ENCODE data around the gene NDUFV1.
"Not testable (repeated sequence)": the region's sequence is repeated elsewhere in the genome, so short reads cannot be mapped to it uniquely, and the experiment has no call there.

Gene NDUFV1
- long read RNA-seq, donor 1, transcript NDUFV1-228 (2 exons, 573 nt) = minor isoform, 8 of 144 reads
- long read RNA-seq, donor 1, transcript NDUFV1-201 (10 exons, 1,596 nt) = major isoform, 54 of 144 reads
- long read RNA-seq, donor 1, partial matches to known transcripts = 70 of 144 reads
- long read RNA-seq, donor 1, other reads (novel, unspliced or antisense) = 0 of 144 reads
- long read RNA-seq, donor 2, transcript NDUFV1-201 (10 exons, 1,596 nt) = major isoform, 24 of 74 reads
- long read RNA-seq, donor 2, partial matches to known transcripts = 41 of 74 reads
- long read RNA-seq, donor 2, other reads (novel, unspliced or antisense) = 0 of 74 reads
- long read RNA-seq, donor 3, transcript NDUFV1-228 (2 exons, 573 nt) = minor isoform, 5 of 78 reads
- long read RNA-seq, donor 3, transcript NDUFV1-201 (10 exons, 1,596 nt) = major isoform, 22 of 78 reads
- long read RNA-seq, donor 3, partial matches to known transcripts = 45 of 78 reads
- long read RNA-seq, donor 3, other reads (novel, unspliced or antisense) = 0 of 78 reads
- long read RNA-seq, donor 4, transcript NDUFV1-228 (2 exons, 573 nt) = minor isoform, 10 of 128 reads
- long read RNA-seq, donor 4, transcript NDUFV1-201 (10 exons, 1,596 nt) = major isoform, 46 of 128 reads
- long read RNA-seq, donor 4, partial matches to known transcripts = 63 of 128 reads
- long read RNA-seq, donor 4, other reads (novel, unspliced or antisense) = 5 of 128 reads
- long read RNA-seq, donor 5, transcript NDUFV1-201 (10 exons, 1,596 nt) = major isoform, 53 of 142 reads
- long read RNA-seq, donor 5, transcript NDUFV1-228 (2 exons, 573 nt) = minor isoform, 6 of 142 reads
- long read RNA-seq, donor 5, partial matches to known transcripts = 72 of 142 reads
- long read RNA-seq, donor 5, other reads (novel, unspliced or antisense) = 7 of 142 reads
- long read RNA-seq, donor 6, transcript NDUFV1-228 (2 exons, 573 nt) = minor isoform, 7 of 111 reads
- long read RNA-seq, donor 6, transcript NDUFV1-220 (3 exons, 736 nt) = minor isoform, 6 of 111 reads
- long read RNA-seq, donor 6, transcript NDUFV1-201 (10 exons, 1,596 nt) = major isoform, 34 of 111 reads
- long read RNA-seq, donor 6, partial matches to known transcripts = 53 of 111 reads
- long read RNA-seq, donor 6, other reads (novel, unspliced or antisense) = 6 of 111 reads
- long read RNA-seq, donor 7, transcript NDUFV1-220 (3 exons, 736 nt) = minor isoform, 7 of 186 reads
- long read RNA-seq, donor 7, transcript NDUFV1-228 (2 exons, 573 nt) = minor isoform, 11 of 186 reads
- long read RNA-seq, donor 7, transcript NDUFV1-201 (10 exons, 1,596 nt) = major isoform, 53 of 186 reads
- long read RNA-seq, donor 7, partial matches to known transcripts = 99 of 186 reads
- long read RNA-seq, donor 7, other reads (novel, unspliced or antisense) = 5 of 186 reads
- long read RNA-seq, donor 8, transcript NDUFV1-201 (10 exons, 1,596 nt) = major isoform, 49 of 119 reads
- long read RNA-seq, donor 8, transcript NDUFV1-228 (2 exons, 573 nt) = minor isoform, 8 of 119 reads
- long read RNA-seq, donor 8, partial matches to known transcripts = 47 of 119 reads
- long read RNA-seq, donor 8, other reads (novel, unspliced or antisense) = 7 of 119 reads

DNA sequence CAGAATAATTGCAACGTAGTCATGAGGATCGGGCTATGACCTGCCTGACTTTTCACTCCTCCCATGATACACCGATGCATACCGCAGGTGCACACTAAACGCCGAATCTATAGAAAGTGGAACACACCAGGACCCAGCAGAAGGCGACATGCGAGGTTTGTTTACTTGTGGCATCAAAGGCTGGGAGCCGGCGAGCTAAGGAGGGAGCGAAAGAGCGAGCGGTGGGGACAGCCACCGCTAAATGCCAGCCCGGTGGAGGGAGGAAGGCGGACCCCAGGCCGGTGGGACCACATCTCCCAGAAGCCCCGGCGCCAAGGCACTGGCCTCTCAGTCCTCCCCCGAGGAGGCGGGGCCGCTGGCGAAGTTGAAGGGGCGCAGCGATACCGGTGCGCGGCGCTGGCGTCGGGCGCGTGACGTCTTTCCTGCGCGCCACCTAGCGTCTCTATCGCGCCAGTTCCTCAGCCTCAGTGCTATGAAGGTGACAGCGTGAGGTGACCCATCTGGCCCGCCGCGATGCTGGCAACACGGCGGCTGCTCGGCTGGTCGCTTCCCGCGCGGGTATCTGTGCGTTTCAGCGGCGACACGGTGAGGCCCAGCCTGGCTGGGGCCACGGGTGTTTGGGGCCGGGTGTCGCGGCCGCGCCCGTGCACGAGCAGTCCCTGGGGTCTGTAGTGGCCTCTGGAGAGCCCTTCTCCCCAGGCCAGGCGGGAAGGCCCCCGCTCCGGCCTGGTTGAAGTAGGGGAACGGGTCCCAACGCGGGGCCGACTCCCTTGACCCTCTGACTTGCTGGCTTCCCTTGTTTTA, at the start of gene NDUFV1:
TSS of gene NDUFV1 (plus strand) at position 445 of the 804 bp plus-strand sequence. CDS start at position 514, 69 bp downstream.
- peak; percentile 87 for DNase-seq

DNA sequence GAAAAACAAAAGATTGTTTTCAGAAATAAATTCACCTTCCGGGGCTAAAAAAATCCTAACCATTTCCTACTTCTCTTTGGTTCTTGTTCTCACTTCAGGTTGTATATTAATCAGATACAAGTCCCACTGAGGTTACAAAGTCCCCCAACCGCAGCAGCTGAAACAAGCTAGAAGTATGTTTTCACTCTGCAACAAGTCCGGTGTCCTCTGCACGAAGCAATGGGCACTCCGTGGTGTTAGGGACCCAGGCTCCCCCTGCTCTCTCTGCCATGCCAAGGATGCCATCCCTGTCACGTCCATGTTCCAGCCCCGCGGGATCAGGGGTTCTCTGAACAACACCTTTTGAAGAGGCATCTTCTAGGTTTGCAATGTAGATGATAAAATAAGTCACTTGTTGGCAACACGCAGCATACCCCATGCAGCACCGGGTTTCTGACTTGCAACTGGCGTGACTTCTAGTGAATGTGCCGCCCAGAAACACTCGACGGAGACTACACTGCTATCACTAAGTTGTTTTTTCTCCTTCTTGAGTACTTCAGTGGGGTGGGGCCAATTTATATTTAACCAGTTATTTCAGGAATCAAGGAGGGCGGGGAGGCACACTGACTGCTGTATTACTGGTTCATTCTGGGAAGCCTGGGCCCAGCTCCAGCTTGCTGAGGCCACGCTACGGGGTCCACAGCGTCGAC, 48.5 kb upstream of the NDUFV1 start:
- DNase-seq = peak; percentile 38

DNA sequence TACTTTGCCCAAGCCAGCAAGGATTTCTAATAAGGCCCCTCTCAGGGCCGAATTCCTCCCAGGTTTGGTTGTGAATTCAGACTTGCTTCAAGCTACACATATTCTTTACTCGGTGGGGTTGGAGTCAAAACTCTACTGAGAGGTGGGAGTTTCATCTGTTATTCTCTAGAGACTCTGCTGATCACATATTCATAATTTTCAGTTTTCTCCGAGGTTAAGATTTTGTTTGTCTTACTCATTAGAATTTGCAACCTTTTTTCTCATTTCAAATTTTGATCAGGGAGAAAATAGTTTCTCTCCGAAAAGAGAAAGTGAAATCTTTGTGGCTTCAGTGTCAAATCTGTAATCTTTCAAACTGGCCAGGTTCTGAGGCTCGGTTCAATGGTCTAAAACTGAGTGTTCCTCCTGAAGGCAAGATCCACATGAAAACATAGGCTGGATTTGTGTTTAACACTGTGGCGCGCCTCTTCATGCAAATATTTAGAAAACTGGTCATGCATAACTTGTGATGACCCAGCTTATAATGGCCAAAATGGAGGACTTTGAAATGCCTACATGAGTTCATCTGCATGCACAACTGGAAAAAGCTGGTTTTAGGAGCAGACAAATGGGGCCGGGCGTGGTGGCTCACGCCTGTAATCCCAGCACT, 44.6 kb upstream of the NDUFV1 start:
- DNase-seq = no peak

DNA sequence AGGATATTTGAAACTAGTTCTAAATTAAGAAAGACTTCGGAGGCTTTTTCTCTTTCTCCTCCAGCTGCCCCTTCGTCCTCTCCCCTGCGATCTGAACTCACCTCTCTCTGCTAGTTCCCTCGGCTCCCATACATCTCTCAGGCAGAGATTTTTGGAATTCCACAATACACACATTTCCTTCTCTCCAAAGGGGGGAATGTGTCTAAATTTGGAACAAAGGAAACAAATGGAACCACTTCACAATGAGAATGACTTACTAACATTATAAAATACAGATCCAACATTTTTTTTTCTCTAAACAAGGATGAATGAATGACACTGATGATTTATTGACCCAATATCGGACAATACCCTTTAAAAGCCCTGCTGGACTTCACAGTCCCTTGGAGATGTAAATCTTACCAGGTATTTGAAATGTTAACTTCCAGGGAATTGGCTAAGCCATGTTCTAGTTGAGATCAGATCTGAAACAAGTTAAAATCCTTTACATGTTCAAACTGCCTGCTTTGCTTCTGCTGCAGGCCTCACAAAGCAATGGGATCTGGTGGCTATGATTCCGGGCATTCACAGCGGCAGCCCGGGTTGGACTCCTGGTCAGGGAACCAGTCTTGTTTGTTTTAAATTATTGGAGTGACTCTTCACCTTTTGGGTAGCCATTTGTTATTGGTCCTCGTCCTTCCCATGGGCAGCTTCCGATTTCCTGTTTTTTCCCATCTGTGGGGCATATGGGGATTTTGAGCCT, 43.6 kb upstream of the NDUFV1 start:
- no peak for DNase-seq

DNA sequence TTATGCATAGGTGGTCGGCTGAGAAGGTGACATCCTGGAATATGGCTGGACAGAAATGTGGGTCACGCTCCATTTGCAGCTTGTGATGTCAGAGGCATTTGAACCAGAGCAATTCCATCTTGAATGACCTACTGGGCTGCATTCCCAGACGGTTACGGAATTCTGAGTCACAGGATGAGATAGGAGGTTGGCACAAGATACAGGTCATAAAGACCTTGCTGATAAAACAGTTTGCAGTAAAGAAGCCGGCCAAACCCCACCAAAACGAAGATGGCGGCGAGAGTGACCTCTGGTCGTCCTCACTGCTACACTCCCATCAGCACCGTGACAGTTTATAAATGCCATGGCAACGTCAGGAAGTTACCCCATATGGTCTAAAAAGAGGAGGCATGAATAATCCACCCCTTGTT, 43.0 kb upstream of the NDUFV1 start:
- not testable (repeated sequence) for DNase-seq

- DNase-seq = no peak
These were observed 42.5 kb upstream of the NDUFV1 start for GRCh38 chr11:67564230-67564629.

DNA sequence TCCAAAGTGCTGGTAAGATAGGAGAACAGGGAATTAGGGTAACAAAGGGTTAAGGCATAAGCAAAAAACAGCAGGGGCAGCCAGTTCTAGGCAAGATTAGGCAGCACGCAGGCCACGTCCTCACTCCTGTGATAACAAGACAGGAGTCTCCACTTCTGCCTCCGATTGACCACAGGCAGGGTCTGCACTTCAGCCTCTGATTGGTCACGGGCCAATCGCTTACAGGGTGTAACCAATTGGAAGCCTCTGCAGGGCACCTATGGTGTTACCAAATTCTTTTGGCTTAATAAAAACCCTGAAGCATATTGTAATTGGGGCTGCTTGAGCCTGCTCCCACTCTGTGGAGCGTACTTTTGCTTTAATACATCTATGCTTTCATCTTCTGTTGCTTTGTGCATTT, 35.3 kb upstream of the NDUFV1 start:
- no peak for DNase-seq

DNA sequence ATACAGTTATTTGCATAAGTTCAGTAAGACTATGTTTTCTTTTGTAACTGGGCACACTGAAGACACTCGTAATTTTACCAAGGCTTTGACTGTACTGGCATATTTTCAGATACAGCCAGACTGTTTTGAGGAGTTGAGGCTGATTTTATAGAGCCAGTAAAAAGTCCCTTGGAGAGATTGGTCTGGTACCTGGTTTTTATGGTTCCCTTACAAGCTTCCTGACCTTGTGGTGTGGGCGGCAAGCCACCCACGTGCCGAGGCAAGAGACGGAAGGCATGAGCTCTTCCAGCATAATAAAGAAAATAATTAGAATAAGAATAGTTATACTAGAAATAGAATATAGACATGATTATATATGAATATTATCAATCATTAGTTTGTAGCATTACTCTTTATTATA, 34.4 kb upstream of the NDUFV1 start:
- DNase-seq = no peak

- DNase-seq = peak; percentile 46
These were observed 33.9 kb upstream of the NDUFV1 start for GRCh38 chr11:67572747-67573419.

DNA sequence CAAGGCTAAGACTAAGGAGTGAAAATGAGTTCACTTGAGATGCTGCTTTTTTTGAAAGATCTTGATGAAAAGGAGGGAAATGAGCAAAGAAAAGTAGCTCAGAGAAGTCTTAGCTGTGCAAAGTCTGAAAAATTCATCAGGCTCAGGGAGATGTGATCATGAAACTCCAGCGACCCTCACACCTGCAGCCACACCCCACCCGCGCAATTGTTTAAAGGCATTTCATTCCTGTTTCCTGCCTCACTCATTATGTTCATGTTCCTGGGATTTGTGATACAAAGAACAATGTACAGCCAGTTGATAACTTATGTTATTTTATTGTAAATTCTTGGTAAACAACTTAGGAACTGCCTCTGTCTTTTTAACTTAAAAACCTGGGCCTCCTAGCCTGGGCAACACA, 31.8 kb upstream of the NDUFV1 start:
- DNase-seq = no peak

DNA sequence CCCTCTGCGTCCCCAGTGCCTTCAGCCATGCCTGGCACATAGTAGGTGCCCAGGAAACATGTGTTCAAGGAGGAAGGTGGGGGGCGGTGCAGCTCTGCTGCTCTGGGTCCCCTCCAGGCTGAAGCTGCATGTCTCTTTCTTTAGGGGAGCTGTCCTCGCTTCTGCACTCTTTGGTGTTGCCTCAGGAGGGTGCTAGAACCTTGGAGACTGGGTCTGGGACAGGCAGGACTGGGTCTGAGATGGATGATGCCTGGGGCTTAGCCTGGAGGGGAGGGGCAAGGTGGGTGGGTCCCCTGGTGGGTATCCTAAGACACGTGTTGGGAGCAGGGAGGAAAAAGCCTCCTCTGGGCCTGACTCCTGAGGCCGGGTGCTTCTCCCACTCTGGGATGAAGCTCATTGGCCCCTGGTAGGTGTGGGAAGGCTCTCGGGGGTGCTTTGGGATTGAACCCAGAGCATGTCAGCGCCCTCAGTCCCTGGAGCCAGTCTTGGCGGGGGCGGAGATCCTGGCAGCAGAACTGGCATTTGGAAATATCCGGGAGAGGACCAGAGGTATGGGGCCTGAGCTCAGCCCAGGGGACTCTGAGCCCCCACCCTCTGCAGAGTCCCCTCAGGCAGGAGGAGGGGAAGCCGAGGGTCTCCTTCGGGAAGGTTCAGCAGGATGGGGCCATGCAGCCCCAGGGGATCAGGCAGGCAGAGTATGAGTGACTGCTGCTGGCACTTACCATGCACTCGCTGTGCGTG, 29.8 kb upstream of the NDUFV1 start:
- no peak for DNase-seq

DNA sequence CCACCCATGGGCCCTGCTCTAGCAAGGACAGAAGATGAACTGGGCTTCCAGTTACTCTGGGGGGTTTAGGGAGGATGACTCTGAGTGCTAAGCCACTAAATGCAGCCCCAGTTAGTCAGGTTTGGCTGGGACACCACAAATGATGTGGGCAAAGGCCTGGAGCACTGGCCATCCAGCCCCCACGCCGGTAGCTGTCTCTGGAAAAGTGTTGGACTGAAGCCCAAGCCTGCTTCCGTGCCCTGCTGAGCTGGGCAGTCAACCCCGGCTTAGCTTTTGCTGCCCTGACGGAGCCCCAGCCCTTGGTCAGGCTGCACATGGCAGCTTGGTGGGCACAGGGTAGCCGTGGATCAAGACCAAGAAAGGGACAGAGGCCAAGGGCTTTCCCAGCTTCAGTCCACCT, 28.8 kb upstream of the NDUFV1 start:
- DNase-seq = no peak

GRCh38 chr11:67581469-67581868, 25.3 kb upstream of the NDUFV1 start:
- DNase-seq = peak; percentile 43

DNA sequence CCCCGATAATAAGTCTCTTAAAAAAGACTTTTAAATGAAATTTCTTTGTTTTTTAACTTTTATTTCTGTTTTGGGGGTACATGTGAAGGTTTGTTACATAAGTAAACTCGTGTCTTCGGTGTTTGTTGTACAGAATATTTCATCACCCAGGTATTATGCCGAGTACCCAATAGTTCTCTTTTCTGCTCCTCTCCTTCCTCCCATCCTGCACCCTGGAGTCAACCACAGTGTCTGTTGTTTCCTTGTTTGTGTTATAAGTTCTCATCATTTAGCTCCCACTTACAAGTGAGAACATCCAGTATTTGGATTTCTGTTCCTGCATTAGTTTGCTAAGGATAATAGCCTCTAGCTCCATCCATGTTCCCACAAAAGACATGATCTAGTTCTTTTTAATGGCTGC, 24.7 kb upstream of the NDUFV1 start:
- no peak for DNase-seq

DNA sequence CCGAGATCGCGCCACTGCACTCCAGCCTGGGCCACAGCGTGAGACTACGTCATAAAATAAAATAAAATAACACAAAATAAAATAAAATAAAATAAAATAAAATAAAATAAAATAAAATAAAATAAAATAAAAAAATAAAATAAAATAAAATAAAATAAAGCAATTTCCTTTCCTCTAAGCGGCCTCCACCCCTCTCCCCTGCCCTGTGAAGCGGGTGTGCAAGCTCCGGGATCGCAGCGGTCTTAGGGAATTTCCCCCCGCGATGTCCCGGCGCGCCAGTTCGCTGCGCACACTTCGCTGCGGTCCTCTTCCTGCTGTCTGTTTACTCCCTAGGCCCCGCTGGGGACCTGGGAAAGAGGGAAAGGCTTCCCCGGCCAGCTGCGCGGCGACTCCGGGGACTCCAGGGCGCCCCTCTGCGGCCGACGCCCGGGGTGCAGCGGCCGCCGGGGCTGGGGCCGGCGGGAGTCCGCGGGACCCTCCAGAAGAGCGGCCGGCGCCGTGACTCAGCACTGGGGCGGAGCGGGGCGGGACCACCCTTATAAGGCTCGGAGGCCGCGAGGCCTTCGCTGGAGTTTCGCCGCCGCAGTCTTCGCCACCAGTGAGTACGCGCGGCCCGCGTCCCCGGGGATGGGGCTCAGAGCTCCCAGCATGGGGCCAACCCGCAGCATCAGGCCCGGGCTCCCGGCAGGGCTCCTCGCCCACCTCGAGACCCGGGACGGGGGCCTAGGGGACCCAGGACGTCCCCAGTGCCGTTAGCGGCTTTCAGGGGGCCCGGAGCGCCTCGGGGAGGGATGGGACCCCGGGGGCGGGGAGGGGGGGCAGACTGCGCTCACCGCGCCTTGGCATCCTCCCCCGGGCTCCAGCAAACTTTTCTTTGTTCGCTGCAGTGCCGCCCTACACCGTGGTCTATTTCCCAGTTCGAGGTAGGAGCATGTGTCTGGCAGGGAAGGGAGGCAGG, 23.2 kb upstream of the NDUFV1 start, which contains the start of gene GSTP1:
TSS of gene GSTP1 (plus strand) at position 566 of the 958 bp plus-strand sequence. CDS start at position 598, 32 bp downstream.
- peak; percentile 94 for DNase-seq

DNA sequence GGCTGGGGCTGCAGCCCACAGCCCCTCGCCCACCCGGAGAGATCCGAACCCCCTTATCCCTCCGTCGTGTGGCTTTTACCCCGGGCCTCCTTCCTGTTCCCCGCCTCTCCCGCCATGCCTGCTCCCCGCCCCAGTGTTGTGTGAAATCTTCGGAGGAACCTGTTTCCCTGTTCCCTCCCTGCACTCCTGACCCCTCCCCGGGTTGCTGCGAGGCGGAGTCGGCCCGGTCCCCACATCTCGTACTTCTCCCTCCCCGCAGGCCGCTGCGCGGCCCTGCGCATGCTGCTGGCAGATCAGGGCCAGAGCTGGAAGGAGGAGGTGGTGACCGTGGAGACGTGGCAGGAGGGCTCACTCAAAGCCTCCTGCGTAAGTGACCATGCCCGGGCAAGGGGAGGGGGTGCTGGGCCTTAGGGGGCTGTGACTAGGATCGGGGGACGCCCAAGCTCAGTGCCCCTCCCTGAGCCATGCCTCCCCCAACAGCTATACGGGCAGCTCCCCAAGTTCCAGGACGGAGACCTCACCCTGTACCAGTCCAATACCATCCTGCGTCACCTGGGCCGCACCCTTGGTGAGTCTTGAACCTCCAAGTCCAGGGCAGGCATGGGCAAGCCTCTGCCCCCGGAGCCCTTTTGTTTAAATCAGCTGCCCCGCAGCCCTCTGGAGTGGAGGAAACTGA, 22.4 kb upstream of the NDUFV1 start:
- DNase-seq = peak; percentile 85
